Fibroblast of pulmonary artery (primary cell): Measurements from ENCODE around the gene PXDC1.

Source experiments
- DNase-seq: peaks from one replicate; pipeline ENCODE4 v3.0.0-alpha.2; 2010; ENCODE audit warnings: low read depth
- H3K4me3 ChIP-seq: replicated peaks from 2 replicates; pipeline ENCODE4 v1.5.1; 2011; ENCODE audit warnings: low read depth, mild to moderate bottlenecking, control low read depth, low read length, moderate library complexity
- TF ChIP-seq, protein P1 (sequence below): IDR thresholded peaks from 2 replicates; pipeline ENCODE4 v1.5.1; 2011; ENCODE audit warnings: mild to moderate bottlenecking, control low read depth, low read length, inconsistent platforms; ENCODE audit errors: missing control alignments

PXDC1 gene, protein sequence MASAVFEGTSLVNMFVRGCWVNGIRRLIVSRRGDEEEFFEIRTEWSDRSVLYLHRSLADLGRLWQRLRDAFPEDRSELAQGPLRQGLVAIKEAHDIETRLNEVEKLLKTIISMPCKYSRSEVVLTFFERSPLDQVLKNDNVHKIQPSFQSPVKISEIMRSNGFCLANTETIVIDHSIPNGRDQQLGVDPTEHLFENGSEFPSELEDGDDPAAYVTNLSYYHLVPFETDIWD

DNA sequence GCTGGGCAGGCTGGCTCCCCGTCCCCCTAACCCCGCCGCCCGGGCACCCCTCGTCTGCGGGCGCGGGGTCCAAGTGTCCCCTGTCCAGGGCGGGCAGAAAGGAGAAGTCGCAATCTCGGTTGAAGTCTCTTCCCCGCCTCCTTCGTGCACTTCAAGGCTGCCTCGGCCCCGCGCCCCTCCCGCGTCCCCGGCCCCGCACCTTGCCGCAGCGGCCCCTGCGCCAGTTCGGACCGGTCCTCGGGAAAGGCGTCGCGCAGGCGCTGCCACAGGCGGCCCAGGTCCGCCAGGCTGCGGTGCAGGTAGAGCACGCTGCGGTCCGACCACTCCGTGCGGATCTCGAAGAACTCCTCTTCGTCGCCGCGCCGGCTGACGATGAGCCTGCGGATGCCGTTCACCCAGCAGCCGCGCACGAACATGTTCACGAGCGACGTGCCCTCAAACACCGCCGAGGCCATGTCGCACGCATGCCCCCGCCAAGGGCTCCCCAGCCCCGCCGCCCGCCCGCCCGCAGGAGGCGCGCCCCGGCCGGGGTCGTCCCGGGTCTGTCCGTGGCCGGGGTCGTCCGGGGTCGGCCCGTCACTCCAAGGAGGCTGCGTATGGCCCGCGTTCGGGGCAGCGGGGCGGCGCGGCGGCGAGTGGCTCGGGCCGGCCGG, at the start of gene PXDC1:
TSS of gene PXDC1 (minus strand) at position 637 of the 653 bp plus-strand sequence. CDS start at position 455, 182 bp downstream.
- peak; percentile 27 for DNase-seq
- TF ChIP-seq, protein P1, sequence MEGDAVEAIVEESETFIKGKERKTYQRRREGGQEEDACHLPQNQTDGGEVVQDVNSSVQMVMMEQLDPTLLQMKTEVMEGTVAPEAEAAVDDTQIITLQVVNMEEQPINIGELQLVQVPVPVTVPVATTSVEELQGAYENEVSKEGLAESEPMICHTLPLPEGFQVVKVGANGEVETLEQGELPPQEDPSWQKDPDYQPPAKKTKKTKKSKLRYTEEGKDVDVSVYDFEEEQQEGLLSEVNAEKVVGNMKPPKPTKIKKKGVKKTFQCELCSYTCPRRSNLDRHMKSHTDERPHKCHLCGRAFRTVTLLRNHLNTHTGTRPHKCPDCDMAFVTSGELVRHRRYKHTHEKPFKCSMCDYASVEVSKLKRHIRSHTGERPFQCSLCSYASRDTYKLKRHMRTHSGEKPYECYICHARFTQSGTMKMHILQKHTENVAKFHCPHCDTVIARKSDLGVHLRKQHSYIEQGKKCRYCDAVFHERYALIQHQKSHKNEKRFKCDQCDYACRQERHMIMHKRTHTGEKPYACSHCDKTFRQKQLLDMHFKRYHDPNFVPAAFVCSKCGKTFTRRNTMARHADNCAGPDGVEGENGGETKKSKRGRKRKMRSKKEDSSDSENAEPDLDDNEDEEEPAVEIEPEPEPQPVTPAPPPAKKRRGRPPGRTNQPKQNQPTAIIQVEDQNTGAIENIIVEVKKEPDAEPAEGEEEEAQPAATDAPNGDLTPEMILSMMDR: no peak
- H3K4me3 ChIP-seq: peak within 1 kb of the TSS; percentile 67

DNA sequence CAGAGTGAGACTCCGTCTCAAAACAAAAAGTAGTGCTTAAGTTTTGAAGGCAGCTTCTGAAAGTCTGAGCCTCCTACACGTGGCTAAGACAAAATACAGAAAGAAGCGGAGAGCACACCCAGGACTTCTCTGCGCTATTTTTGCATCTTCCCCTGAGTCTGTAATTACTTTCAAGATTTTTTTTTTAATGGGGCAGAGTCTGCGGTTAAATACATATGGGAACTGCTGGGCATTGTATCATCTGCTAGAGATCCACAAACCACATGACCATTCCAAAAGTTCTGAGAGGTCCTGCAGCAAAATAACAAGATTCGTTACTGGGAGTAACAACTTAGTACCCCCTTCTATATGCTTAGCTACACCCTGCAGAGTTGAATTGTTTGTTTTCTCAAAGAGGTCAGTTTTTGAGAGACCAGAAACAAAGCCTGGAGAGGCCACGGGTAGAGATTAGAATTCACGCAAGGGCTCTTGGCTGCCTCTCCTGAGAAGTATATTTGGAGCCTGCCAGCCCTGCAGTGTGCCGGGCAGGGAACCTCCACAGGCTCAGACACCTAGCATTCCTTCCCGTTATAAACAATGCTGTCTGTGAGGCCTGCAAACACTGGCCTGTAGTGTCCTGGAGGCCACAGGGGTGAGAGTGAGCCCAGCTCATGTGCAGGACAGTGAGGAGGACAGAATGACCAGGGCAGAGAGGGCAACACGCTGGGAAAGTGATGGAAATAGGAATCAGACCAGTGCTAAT, 49.5 kb upstream of the PXDC1 start:
- H3K4me3 ChIP-seq: no peak overlapping the region
- DNase-seq: no peak
- TF ChIP-seq, protein P1: no peak

DNA sequence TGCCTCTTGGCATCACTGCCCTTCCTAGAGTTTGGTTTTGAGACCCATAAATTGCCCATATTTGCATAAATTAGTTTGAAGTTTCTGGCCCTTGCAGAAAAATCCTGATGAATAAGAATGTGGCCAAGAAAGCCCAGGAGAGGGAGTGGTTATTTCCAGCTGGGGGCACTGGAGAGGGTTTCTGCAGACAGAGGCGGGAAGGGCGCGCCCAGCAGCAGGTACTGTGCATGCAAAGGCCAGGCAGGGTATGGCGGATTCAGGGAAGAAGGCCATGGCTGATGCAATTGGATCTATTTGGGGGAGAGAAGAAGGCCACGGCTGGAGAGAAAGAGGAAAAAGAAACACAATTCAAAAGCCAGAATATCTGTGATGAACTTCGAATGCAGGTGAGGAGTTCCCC, 48.2 kb upstream of the PXDC1 start:
- TF ChIP-seq, protein P1: no peak
- no peak overlapping the region for H3K4me3 ChIP-seq

DNA sequence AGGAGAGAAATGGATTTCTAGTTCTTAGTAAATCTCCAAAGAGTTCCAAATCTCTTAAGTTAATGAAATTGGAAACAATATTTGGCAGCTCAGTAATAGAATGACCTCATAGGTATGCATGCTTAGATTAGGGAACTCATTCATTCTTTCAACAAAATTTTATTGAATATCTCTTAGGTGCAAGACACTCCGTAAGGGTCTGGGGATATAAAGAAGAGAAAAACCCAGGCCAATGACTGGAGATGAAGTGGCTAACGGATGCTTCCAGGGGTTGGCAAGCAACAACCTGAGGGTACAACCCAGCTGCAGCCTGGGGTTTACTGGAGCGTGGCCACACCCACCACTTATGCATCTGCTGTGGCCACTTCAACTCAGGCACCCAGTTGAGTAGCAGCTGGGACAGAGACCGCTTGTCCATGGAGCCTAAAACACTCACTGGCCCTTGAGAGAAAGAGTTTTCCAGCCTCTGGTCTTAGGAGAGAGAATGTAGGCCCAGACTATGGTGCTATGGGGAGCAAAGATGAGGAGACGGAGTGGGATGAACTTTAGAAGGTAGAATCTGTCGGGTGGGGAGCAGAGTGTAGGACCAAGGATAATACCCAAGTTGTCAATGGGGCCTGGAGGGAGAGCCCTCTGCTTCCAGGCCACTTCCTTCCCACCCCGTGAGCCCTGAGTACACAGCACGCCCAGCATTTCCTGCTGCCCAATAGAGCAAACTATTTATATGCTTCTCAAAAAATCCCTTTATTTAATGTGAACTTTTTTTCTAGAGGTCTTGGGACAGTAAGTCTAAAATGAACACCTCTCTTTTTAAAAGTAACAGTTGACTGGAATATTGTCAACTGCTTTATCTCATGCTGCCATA, 46.8 kb upstream of the PXDC1 start:
- no peak for DNase-seq
- no peak overlapping the region for H3K4me3 ChIP-seq
- TF ChIP-seq, protein P1: no peak

More for the DNA sequence above, 48.2 kb upstream of the PXDC1 start:
- DNase-seq: no peak

DNA sequence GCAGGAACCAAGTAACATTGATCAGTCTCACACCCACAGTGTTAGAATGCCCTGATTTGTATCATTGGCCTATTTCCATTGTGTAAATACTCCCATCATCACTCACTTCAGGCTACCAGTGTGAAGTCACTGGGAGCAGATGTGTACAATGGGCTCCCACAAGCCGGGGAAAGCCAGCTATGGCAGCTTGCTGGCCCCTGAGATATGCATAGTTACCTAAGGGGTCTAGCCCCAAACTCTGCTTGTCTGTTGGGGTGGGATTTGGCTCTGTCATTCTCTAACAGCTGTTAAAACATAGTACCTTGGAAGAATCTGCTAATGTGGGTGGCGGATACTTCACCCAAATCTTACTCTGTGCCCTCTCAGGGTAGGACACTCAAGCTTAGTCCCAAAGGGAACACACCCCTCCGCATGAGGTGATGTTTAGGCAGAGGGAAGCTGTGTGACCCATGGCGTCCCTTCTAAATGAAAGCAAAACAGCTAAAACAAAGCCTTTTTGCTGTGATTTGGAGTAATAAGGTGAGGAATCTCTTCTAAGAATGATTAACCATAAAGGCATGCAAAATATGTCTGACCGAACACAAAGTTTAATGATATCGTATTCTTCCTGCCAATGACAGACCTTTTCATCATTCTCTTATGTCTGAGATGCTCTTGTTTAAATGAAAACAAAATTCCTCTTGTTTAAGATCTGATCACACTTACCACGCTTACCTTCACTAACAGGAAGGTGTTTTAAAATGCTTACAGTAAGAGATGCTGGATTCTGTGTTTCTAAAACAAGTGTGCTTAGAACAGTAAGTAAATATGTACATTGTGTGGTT, 45.9 kb upstream of the PXDC1 start:
- no peak overlapping the region for H3K4me3 ChIP-seq
- DNase-seq: peak; percentile 83
- TF ChIP-seq, protein P1: no peak

DNA sequence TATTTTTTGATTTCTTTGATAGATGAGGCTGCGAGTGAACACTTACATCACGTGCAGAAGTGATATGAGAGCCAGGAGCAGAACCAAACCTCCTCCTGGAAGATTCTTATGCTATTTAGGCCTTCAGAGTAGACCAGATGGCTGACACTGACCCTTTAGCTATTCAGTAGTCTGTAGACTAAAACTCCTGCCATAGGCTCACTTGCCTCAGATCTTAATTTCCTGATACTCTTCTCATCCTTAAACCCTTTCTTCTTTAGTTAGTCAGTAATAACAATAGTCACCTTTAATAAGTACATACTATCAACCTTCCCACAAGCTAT, 45.2 kb upstream of the PXDC1 start:
- no peak for DNase-seq
- H3K4me3 ChIP-seq: no peak overlapping the region
- TF ChIP-seq, protein P1: no peak
